H7 (cell line): ENCODE results near the gene GABPA. TPM values are rescaled to one million over a fixed set of nuclear protein-coding genes. Genes with fewer than 3 reads are reported as not detected.

Source experiments
- DNase-seq: peaks from one replicate; pipeline ENCODE4 v3.0.0; 2012
- H3K27me3 ChIP-seq: 2 replicates; pipeline ENCODE4 v1.6.0; 2011; ENCODE audit warnings: mild to moderate bottlenecking, low read length; ENCODE audit not compliant: control insufficient read depth, insufficient read depth
- H3K36me3 ChIP-seq: replicated peaks from 2 replicates; pipeline ENCODE4 v1.5.1; 2011; ENCODE audit warnings: low read length; ENCODE audit not compliant: control insufficient read depth, insufficient read depth
- H3K4me3 ChIP-seq: 2 replicates; pipeline ENCODE4 v1.5.1; 2011; ENCODE audit warnings: low read depth, mild to moderate bottlenecking, control low read depth, low read length, moderate library complexity; ENCODE audit not compliant: insufficient read depth
- total RNA-seq: library from RNA; depleted of rRNA; stranded (reverse); fragments of >200 nt; shearing (Covaris generic); gene quantifications from 2 replicates; pipeline ENCODE4 v1.2.3, GENCODE V29; 2014; rRNA removed

GABPA gene
- total RNA-seq, 1 experiment from 2014 or later, result 20.5 TPM

- no peak overlapping the region for H3K4me3 ChIP-seq
- H3K27me3 ChIP-seq, result no peaks in the 10 kb centered on the region
- H3K36me3 ChIP-seq, result no peaks in the 10 kb centered on the region
- DNase-seq, result no peak
These were observed 79.1 kb downstream of the GABPA start for GRCh38 chr21:25813917-25814316.

- Histone ChIP-seq H3K36me3 (no peaks in the 10 kb centered on the region), H3K27me3 (no peaks in the 10 kb centered on the region), H3K4me3 (no peak overlapping the region)
- peak; percentile 24 for DNase-seq
These were observed 83.3 kb downstream of the GABPA start for GRCh38 chr21:25818121-25818520.

- Histone ChIP-seq H3K36me3 (no peaks in the 10 kb centered on the region), H3K4me3 (no peak overlapping the region), H3K27me3 (no peaks in the 10 kb centered on the region)
- no peak for DNase-seq
These were observed 83.8 kb downstream of the GABPA start for GRCh38 chr21:25818551-25818950.

Other genes starting within 250 kb of the GABPA start
- gene MRPL39, start 127.5 kb upstream of the GABPA start, total RNA-seq, result 56.3 and 69.5 TPM in 2 replicates
- 0.67 and 1.1 TPM in 2 replicates for gene JAM2, start 95.7 kb upstream of the GABPA start, total RNA-seq
- gene ATP5PF, start 68 bp upstream of the GABPA start, total RNA-seq, result 66.4 and 82.3 TPM in 2 replicates